ENCODE measurements around the gene SLC2A9. TPM values are rescaled to one million over a fixed set of nuclear protein-coding genes. Genes with fewer than 3 reads are reported as not detected.

SLC2A9 gene
- total and polyA plus RNA-seq, 9 donors, result 1.2 to 10.1 (median 4.8) TPM

GRCh38 chr4:10018818-10019461 is 2.4 kb downstream of the SLC2A9 start:
- 0 to 1% (median 1%) methylated on average over 51 to 52 of the region's 52 CpGs for WGBS, 3 donors
- peaks cover 4% of the 10 kb centered on the region for H3K4me1 ChIP-seq (ENCODE audit: insufficient read depth)
- intact Hi-C loops (cut with DNase I), result loop anchor here in 3 of 4 donors (5.0 to 10.0 kb wide), 3 partner anchors 254 to 324 kb away; no protein-coding TSS in a partner anchor

DNA sequence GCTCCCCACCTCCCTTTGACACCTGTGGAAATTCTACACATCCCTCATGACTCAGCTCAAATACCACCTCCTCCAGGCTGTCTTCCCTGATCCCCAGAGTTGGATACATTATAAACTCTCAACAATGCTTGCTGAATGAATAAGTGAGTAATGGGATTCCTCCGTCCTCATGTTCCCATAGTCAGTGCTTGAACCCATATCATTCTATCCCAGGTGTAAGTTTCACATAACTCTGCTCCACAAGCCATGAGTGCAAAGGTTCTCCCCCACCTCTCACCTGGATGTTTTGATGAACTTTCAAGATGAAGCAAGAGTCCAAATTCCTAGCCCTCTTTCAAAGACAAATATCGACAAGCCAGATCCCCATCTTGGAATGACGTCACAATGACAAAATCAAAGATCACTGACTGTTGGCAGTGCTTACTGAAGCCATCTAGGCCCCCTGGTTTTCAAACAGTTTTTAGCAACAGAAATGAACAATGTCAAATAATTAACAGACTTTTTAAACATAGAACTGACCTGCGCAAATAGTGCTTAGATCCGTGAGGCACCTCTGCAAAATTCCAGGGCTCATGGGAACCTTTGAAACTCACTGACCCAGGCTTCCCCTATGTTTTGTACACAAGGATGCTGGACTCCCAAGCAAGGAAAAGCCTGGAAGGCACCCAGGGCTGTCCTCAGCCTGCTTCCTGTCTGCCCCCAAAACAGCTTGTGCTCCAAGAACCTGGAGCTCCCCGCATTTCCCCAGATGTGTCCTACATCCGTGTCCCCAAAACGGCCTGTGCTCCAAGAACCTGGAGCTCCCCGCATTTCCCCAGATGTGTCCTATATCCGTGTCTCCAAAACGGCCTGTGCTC is 4.0 kb downstream of the SLC2A9 start:
- WGBS, 3 donors, result 92 to 93% (median 92%) methylated on average over 11 of the region's 11 CpGs
- H3K27me3 ChIP-seq, result no peaks in the 10 kb centered on the region
- no peaks in the 10 kb centered on the region for H3K36me3 ChIP-seq
- TF ChIP-seq EP300 (IDR thresholded peaks at IDR 0.05), result no peak
- peaks cover 4% of the 10 kb centered on the region for H3K4me1 ChIP-seq (ENCODE audit: insufficient read depth)
- DNase-seq, result no peak
- no peak overlapping the region for H3K27ac ChIP-seq
- H3K4me3 ChIP-seq, result no peak overlapping the region
- H3K9me3 ChIP-seq, result no peaks in the 10 kb centered on the region
- intact Hi-C loops (cut with DNase I), result loop anchor here in 3 of 4 donors (5.0 to 10.0 kb wide), 3 partner anchors 252 to 322 kb away; no protein-coding TSS in a partner anchor

More at GRCh38 chr4:10018818-10019461, 2.4 kb downstream of the SLC2A9 start:
- DNase-seq, result peak; percentile 99 to 100 (median 99)
- H3K27me3 ChIP-seq, result no peaks in the 10 kb centered on the region
- H3K4me3 ChIP-seq, result peak overlapping the region; percentile 44
- TF ChIP-seq CTCF (IDR thresholded peaks at IDR 0.05), result peak; percentile 99 to 100 (median 99)
- no peak for TF ChIP-seq EP300 (IDR thresholded peaks at IDR 0.05)
- TF ChIP-seq POLR2A (IDR thresholded peaks at IDR 0.05), result peak; percentile 56
- no peaks in the 10 kb centered on the region for H3K9me3 ChIP-seq
- peak overlapping the region; percentile 82 to 90 for H3K27ac ChIP-seq
- no peaks in the 10 kb centered on the region for H3K36me3 ChIP-seq

- H3K27ac ChIP-seq, result no peak overlapping the region
- intact Hi-C loops (cut with DNase I), result loop anchor here in 3 of 4 donors (5.0 to 10.0 kb wide), 3 partner anchors 251 to 321 kb away; no protein-coding TSS in a partner anchor
- no peaks in the 10 kb centered on the region for H3K27me3 ChIP-seq
- no peaks in the 10 kb centered on the region for H3K9me3 ChIP-seq
- peaks cover 4% of the 10 kb centered on the region for H3K4me1 ChIP-seq (ENCODE audit: insufficient read depth)
- no peaks in the 10 kb centered on the region for H3K36me3 ChIP-seq
- H3K4me3 ChIP-seq, result no peak overlapping the region
- TF ChIP-seq EP300 (IDR thresholded peaks at IDR 0.05) (no peak), CTCF (IDR thresholded peaks at IDR 0.05) (no peak), POLR2A (IDR thresholded peaks at IDR 0.05) (no peak)
- no peak for DNase-seq
- WGBS, 3 donors, result 64 to 82% (median 66%) methylated on average over 6 of the region's 6 CpGs
Measured at GRCh38 chr4:10016169-10016568, 5.1 kb downstream of the SLC2A9 start.

GRCh38 chr4:10015140-10015753 is 6.0 kb downstream of the SLC2A9 start:
- Histone ChIP-seq H3K4me3 (no peak overlapping the region), H3K27ac (no peak overlapping the region), H3K4me1 (ENCODE audit: insufficient read depth) (peaks cover 4% of the 10 kb centered on the region), H3K9me3 (no peaks in the 10 kb centered on the region), H3K27me3 (no peaks in the 10 kb centered on the region), H3K36me3 (no peaks in the 10 kb centered on the region)
- TF ChIP-seq POLR2A (IDR thresholded peaks at IDR 0.05), result no peak
- peak in 2 of 3 donors; percentile 10 to 31 for TF ChIP-seq CTCF (IDR thresholded peaks at IDR 0.05)
- TF ChIP-seq EP300 (IDR thresholded peaks at IDR 0.05), result no peak
- WGBS, 3 donors, result 45 to 54% (median 51%) methylated on average over 7 of the region's 7 CpGs
- peak in 4 of 5 donors; percentile 39 to 56 (median 49) for DNase-seq
- intact Hi-C loops (cut with DNase I), result loop anchor here in 3 of 4 donors (5.0 to 10.0 kb wide), 3 partner anchors 250 to 320 kb away; no protein-coding TSS in a partner anchor
